ENCODE results near the gene DHX57. TPM values are rescaled to one million over a fixed set of nuclear protein-coding genes. Genes with fewer than 3 reads are reported as not detected.
"Not testable (repeated sequence)": the region's sequence is repeated elsewhere in the genome, so short reads cannot be mapped to it uniquely, and the experiment has no call there.

The DHX57 gene
- total and polyA plus RNA-seq, 2 experiments from 2014 or later: 14.7 to 23.0 TPM

GRCh38 chr2:38765551-38765950, 110.2 kb downstream of the DHX57 start:
- Histone ChIP-seq H3K4me3 (no peak overlapping the region), H3K27me3 (no peaks in the 10 kb centered on the region), H3K9me3 (ENCODE audit: low read depth) (no peaks in the 10 kb centered on the region), H3K27ac (no peak overlapping the region), H3K4me1 (ENCODE audit: low read depth) (peaks cover 3% of the 10 kb centered on the region), H3K36me3 (no peaks in the 10 kb centered on the region)
- peak in 1 of 2 donors; percentile 35 for DNase-seq (ENCODE audit: low read depth in 1 of 2, low spot score in 1 of 2)
- no peak for TF ChIP-seq CTCF (IDR thresholded peaks at IDR 0.05; ENCODE audit: low read depth, low read length)

GRCh38 chr2:38765149-38765548, 110.6 kb downstream of the DHX57 start:
- no peak for TF ChIP-seq CTCF (IDR thresholded peaks at IDR 0.05; ENCODE audit: low read depth, low read length)
- no peaks in the 10 kb centered on the region for H3K9me3 ChIP-seq (ENCODE audit: low read depth)
- no peak overlapping the region for H3K4me3 ChIP-seq
- DNase-seq (ENCODE audit: low read depth in 1 of 2, low spot score in 1 of 2): peak in 1 of 2 donors; percentile 82
- H3K27me3 ChIP-seq: no peaks in the 10 kb centered on the region
- peaks cover 2% of the 10 kb centered on the region for H3K4me1 ChIP-seq (ENCODE audit: low read depth)
- no peaks in the 10 kb centered on the region for H3K36me3 ChIP-seq
- H3K27ac ChIP-seq: no peak overlapping the region

- DNase-seq (ENCODE audit: low read depth in 1 of 2, low spot score in 1 of 2): no peak
- Histone ChIP-seq H3K4me1 (ENCODE audit: low read depth) (no peaks in the 10 kb centered on the region), H3K27ac (no peak overlapping the region), H3K4me3 (no peak overlapping the region), H3K27me3 (no peaks in the 10 kb centered on the region), H3K36me3 (no peaks in the 10 kb centered on the region), H3K9me3 (ENCODE audit: low read depth) (no peaks in the 10 kb centered on the region)
- no peak for TF ChIP-seq CTCF (IDR thresholded peaks at IDR 0.05; ENCODE audit: low read depth, low read length)
Measured at GRCh38 chr2:38763728-38764127, 112.0 kb downstream of the DHX57 start.

GRCh38 chr2:38763228-38763627, 112.5 kb downstream of the DHX57 start:
- no peaks in the 10 kb centered on the region for H3K36me3 ChIP-seq
- no peaks in the 10 kb centered on the region for H3K27me3 ChIP-seq
- DNase-seq (ENCODE audit: low read depth in 1 of 2, low spot score in 1 of 2): no peak
- H3K9me3 ChIP-seq (ENCODE audit: low read depth): no peaks in the 10 kb centered on the region
- H3K4me3 ChIP-seq: no peak overlapping the region
- no peak for TF ChIP-seq CTCF (IDR thresholded peaks at IDR 0.05; ENCODE audit: low read depth, low read length)
- H3K4me1 ChIP-seq (ENCODE audit: low read depth): no peaks in the 10 kb centered on the region
- no peak overlapping the region for H3K27ac ChIP-seq

- H3K9me3 ChIP-seq (ENCODE audit: low read depth); DNase-seq (ENCODE audit: low read depth in 1 of 2, low spot score in 1 of 2); H3K4me3 ChIP-seq; H3K4me1 ChIP-seq (ENCODE audit: low read depth); H3K27me3 ChIP-seq; H3K27ac ChIP-seq; H3K36me3 ChIP-seq: not testable (repeated sequence)
Measured at GRCh38 chr2:38755891-38756290, 119.8 kb downstream of the DHX57 start.

- H3K36me3 ChIP-seq: peaks cover under 1% of the 10 kb centered on the region
- no peak for TF ChIP-seq CTCF (IDR thresholded peaks at IDR 0.05; ENCODE audit: low read depth, low read length)
- DNase-seq (ENCODE audit: low read depth in 1 of 2, low spot score in 1 of 2): no peak
- no peak overlapping the region for H3K4me3 ChIP-seq
- no peaks in the 10 kb centered on the region for H3K27me3 ChIP-seq
- no peak overlapping the region for H3K27ac ChIP-seq
- peaks cover 10% of the 10 kb centered on the region for H3K4me1 ChIP-seq (ENCODE audit: low read depth)
- no peaks in the 10 kb centered on the region for H3K9me3 ChIP-seq (ENCODE audit: low read depth)
Measured at GRCh38 chr2:38754506-38754905, 121.2 kb downstream of the DHX57 start.
